ENCODE measurements around the gene GRK1.

GRK1 gene

DNA sequence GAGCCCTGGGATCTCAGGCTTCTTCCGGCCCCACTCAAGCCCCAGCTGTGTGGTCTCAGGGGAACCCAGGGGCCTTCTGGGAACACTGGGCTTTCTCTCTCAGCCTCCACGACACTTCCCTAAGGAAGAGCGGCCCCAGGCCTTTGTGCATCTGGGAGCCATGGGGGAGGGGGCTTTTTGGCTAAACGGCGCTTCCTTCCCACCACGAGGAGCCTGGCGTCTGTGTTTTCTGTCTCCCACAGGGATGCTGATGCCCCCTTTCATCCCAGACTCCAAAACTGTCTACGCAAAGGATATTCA, 67.8 kb downstream of the GRK1 start:
- ATAC-seq (no peak), DNase-seq (ENCODE audit: low spot score in 2 of 2) (no peak)
- Mint-ChIP-seq H3K27ac (no peak overlapping the region), H3K9me3 (no peaks in the 10 kb centered on the region), H3K4me3 (no peak overlapping the region), H3K36me3 (no peaks in the 10 kb centered on the region), H3K4me1 (no peaks in the 10 kb centered on the region)

GRCh38 chr13:113735194-113735593, 68.2 kb downstream of the GRK1 start:
- DNase-seq (ENCODE audit: low spot score in 2 of 2) (no peak), ATAC-seq (no peak)
- no peaks in the 10 kb centered on the region for H3K36me3 Mint-ChIP-seq
- H3K4me1 Mint-ChIP-seq = no peaks in the 10 kb centered on the region
- no peak overlapping the region for H3K27ac Mint-ChIP-seq
- H3K4me3 Mint-ChIP-seq = no peak overlapping the region
- no peaks in the 10 kb centered on the region for H3K9me3 Mint-ChIP-seq

- Mint-ChIP-seq H3K27ac (no peak overlapping the region), H3K4me3 (no peak overlapping the region)
These were observed 68.7 kb downstream of the GRK1 start for GRCh38 chr13:113735750-113736149.

DNA sequence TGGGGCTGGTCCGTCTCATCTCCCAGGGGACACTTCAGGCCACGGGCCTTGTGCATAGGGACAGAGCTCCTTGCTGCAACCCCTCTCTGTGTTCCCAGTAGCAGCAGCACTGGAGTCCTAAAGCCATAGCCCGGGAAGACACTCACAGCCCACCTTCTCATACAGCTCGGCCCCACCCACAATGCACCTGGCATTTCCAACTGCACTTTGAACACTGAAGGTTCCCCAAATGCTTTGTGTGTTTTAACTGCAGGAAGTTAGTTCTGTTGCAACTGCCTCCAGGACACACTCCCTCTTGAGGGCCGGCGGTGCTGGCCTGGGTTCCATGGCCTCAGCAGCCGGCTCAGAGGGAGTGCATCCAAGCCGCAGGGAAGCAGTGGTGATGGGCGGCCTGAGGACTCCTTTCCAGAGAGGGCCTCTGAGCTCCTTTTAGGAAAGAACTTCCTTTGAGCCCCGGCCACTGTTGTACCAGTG, 69.3 kb downstream of the GRK1 start:
- H3K4me1 Mint-ChIP-seq = peaks cover 9% of the 10 kb centered on the region
- no peak for ATAC-seq
- DNase-seq (ENCODE audit: low spot score in 2 of 2) = no peak
- H3K27ac Mint-ChIP-seq = no peak overlapping the region
- H3K4me3 Mint-ChIP-seq = no peak overlapping the region
- no peaks in the 10 kb centered on the region for H3K9me3 Mint-ChIP-seq
- no peaks in the 10 kb centered on the region for H3K36me3 Mint-ChIP-seq

More at GRCh38 chr13:113735750-113736149, 68.7 kb downstream of the GRK1 start:
- Mint-ChIP-seq H3K36me3 (no peaks in the 10 kb centered on the region), H3K9me3 (no peaks in the 10 kb centered on the region), H3K4me1 (peaks cover 4% of the 10 kb centered on the region)
- no peak for ATAC-seq
- no peak for DNase-seq (ENCODE audit: low spot score in 2 of 2)

DNA sequence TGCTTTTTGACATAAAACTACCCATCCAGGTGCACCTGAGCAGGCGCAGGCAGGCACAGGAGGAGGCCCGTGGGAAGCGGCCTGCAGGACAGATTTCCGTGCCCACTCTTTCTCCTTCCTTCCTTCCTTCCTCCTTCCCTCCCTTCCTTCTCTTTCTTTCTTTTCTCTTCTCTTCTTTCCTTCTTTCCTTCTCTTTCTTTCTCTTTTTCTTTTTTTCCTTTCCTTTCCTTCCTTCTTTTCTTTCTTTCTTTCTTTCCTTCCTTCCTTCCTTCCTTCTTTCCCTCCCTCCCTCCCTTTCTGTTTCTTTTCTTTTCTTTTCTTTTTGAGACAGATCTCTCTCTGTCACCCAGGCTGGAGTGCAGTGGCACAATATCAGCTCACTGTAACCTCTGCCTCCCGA, 70.8 kb downstream of the GRK1 start:
- H3K27ac Mint-ChIP-seq = no peak overlapping the region
- peaks cover 20% of the 10 kb centered on the region for H3K4me1 Mint-ChIP-seq
- H3K4me3 Mint-ChIP-seq = no peak overlapping the region
- no peak for DNase-seq (ENCODE audit: low spot score in 2 of 2)
- no peak for ATAC-seq
- H3K36me3 Mint-ChIP-seq = no peaks in the 10 kb centered on the region
- H3K9me3 Mint-ChIP-seq = no peaks in the 10 kb centered on the region

- no peak for DNase-seq (ENCODE audit: low spot score in 2 of 2)
- H3K9me3 Mint-ChIP-seq = no peaks in the 10 kb centered on the region
- H3K36me3 Mint-ChIP-seq = no peaks in the 10 kb centered on the region
- ATAC-seq = no peak
- no peak overlapping the region for H3K4me3 Mint-ChIP-seq
- H3K27ac Mint-ChIP-seq = no peak overlapping the region
- H3K4me1 Mint-ChIP-seq = peaks cover 23% of the 10 kb centered on the region
These were observed 72.7 kb downstream of the GRK1 start for GRCh38 chr13:113739527-113740285.

GRCh38 chr13:113740286-113740556, 73.2 kb downstream of the GRK1 start:
- no peak overlapping the region for H3K4me3 Mint-ChIP-seq
- ATAC-seq = no peak

DNA sequence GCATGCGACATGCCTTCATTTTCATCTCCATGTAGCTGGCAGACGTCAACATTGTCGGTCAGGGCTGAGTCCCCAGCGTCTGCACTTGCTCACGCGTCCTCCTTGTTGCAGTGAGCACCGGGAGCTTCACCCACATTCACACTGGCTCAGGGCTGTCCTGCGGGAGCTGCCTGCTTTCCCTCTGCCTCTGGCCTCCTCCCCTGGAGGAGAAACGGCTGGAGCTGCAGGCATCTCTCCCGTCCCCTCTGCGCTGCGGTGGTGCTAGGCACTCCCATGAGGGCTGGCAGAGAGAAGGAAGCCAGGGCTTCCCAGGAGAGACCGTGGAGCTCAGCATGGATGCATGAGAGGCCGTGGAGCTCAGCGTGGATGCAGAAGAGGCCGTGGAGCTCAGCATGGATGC, 73.6 kb downstream of the GRK1 start:
- Mint-ChIP-seq H3K27ac (no peak overlapping the region), H3K36me3 (no peaks in the 10 kb centered on the region), H3K4me3 (no peak overlapping the region), H3K4me1 (peaks cover 27% of the 10 kb centered on the region), H3K9me3 (no peaks in the 10 kb centered on the region)
- no peak for ATAC-seq
- no peak for DNase-seq (ENCODE audit: low spot score in 2 of 2)

More at GRCh38 chr13:113740286-113740556, 73.2 kb downstream of the GRK1 start:
- DNase-seq (ENCODE audit: low spot score in 2 of 2) = no peak
- Mint-ChIP-seq H3K4me1 (peaks cover 27% of the 10 kb centered on the region), H3K27ac (no peak overlapping the region), H3K9me3 (no peaks in the 10 kb centered on the region), H3K36me3 (no peaks in the 10 kb centered on the region)

- no peak for ATAC-seq
- Mint-ChIP-seq H3K9me3 (no peaks in the 10 kb centered on the region), H3K4me3 (no peak overlapping the region), H3K36me3 (no peaks in the 10 kb centered on the region), H3K4me1 (peaks cover 27% of the 10 kb centered on the region), H3K27ac (no peak overlapping the region)
- no peak for DNase-seq (ENCODE audit: low spot score in 2 of 2)
These were observed 74.2 kb downstream of the GRK1 start for GRCh38 chr13:113741191-113741668.

DNA sequence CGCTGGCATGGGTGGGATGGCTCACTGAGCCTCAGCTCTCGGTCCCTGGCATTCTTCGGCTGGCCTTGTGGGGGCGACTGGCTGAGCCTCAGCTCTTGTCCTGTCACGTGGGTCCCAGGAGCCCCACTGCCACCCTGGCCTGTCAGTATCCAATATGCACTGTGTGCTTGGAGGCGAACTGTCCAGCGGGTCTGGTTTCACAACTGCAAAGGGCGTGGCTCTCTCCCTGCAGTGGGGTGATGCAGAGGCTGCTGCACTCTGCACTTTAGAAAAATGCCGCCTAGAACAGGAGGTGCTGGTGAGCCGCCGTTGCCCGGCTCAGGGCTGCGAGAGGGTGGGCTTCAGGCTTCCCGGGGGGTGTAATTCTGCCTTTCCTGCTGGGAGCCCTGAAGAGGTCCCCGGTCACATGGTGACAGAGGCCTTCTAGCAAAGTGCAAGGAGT, 75.0 kb downstream of the GRK1 start:
- no peak for DNase-seq (ENCODE audit: low spot score in 2 of 2)
- Mint-ChIP-seq H3K4me3 (no peak overlapping the region), H3K4me1 (peaks cover 27% of the 10 kb centered on the region), H3K36me3 (no peaks in the 10 kb centered on the region), H3K27ac (no peak overlapping the region), H3K9me3 (no peaks in the 10 kb centered on the region)
- ATAC-seq = peak; percentile 65

DNA sequence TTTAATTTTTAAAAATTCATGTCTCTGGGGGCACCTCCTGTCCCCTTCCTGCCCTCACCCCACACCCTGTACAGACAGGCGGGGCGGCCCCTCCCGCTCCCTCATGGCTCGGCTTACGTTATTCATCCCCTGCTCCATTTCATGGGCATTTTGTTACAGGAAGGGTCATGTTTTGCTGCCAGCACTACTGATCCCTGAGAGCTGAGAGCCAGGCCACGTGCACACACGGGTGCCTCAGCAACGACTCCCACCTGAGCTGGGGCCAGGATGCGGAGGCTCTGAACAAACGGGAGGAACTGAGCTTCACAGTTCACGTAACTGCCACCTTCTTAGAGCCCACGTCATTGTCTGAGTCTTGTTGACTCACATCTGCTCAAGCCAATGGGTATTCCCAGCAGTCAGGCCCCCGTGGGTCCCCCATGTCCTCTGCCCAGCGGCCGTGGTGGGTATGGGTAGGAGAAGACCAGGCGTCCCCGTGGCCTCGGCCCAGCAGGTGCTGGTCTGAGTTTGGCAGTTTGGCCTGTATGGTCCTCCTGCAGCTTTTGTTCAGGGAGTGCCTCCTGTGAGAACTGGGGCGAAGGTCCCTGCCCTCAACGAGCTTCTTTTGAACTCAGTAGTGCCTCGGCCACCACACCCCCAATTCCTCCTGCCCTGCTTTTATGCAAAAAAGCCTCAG, 75.6 kb downstream of the GRK1 start:
- no peak for DNase-seq (ENCODE audit: low spot score in 2 of 2)

GRCh38 chr13:113743366-113744195, 76.6 kb downstream of the GRK1 start:
- ATAC-seq (no peak), DNase-seq (ENCODE audit: low spot score in 2 of 2) (no peak)
- Mint-ChIP-seq H3K4me3 (no peak overlapping the region), H3K9me3 (no peaks in the 10 kb centered on the region), H3K27ac (no peak overlapping the region), H3K36me3 (no peaks in the 10 kb centered on the region), H3K4me1 (peaks cover 27% of the 10 kb centered on the region)

More for the DNA sequence above, 75.6 kb downstream of the GRK1 start:
- no peak for ATAC-seq
- H3K36me3 Mint-ChIP-seq = no peaks in the 10 kb centered on the region
- no peak overlapping the region for H3K4me3 Mint-ChIP-seq
- no peak overlapping the region for H3K27ac Mint-ChIP-seq
- no peaks in the 10 kb centered on the region for H3K9me3 Mint-ChIP-seq
- peaks cover 27% of the 10 kb centered on the region for H3K4me1 Mint-ChIP-seq

GRCh38 chr13:113744197-113745000, 77.4 kb downstream of the GRK1 start:
- Mint-ChIP-seq H3K27ac (no peak overlapping the region), H3K4me3 (no peak overlapping the region), H3K9me3 (no peaks in the 10 kb centered on the region), H3K4me1 (peaks cover 27% of the 10 kb centered on the region), H3K36me3 (no peaks in the 10 kb centered on the region)
- DNase-seq (ENCODE audit: low spot score in 2 of 2) (no peak), ATAC-seq (no peak)

DNA sequence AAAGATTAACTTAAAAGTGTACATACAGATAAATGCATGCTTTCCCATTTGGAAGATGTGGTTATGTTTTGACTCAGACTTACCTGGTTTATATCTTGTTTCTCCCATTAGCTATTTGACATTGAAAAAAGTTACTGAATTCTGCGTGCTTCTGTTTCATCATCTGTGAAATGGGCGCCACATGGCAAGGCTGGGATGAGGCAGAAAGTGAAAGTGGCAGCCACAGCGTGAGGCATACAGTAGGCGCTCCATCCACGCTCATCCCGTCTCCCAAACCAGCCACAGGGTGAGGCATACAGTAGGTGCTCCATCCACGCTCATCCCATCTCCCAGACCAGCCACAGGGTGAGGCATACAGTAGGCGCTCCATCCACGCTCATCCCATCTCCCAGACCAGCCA, 78.0 kb downstream of the GRK1 start:
- no peak for DNase-seq (ENCODE audit: low spot score in 2 of 2)
- Mint-ChIP-seq H3K36me3 (no peaks in the 10 kb centered on the region), H3K27ac (no peak overlapping the region)

More for the DNA sequence above, 78.0 kb downstream of the GRK1 start:
- no peak overlapping the region for H3K4me3 Mint-ChIP-seq
- peaks cover 27% of the 10 kb centered on the region for H3K4me1 Mint-ChIP-seq
- ATAC-seq = no peak
- no peaks in the 10 kb centered on the region for H3K9me3 Mint-ChIP-seq
